ENCODE measurements around the gene SMARCE1. TPM values are rescaled to one million over a fixed set of nuclear protein-coding genes. Genes with fewer than 3 reads are reported as not detected.

The SMARCE1 gene
- total and polyA plus RNA-seq, 9 of the 15 experiments (the other 6 are each of a cell fraction or from before 2014, with no cell fraction given), result 64.1 to 142 (median 114) TPM

DNA sequence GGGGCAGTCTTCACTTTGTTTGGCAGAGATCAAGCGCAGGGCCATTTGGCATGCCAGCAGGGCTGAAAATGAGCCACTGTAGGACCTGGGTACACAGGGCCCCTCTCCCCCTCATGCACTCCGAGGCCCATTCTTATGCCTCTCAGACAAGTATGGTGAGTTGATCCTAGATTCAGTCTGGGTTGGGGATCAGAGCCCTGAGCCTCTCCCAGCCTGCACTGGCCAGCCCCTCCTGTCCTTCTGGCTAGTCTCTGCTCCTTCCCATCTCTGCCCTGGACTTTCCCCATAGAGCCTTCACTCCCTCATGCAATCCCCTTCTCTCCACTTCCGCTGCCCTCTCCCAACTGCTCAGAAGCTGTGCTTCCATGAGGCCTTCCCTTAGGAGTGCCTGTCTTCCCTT is 31.0 kb downstream of the SMARCE1 start:
- ChIA-PET POLR2A (no interaction called here), CTCF (ENCODE audit: low intra/inter-chr PET ratio) (interaction anchor here (0.5 to 0.9 kb wide), 2 partner anchors 175 to 316 kb away, joined by 3 to 4 read pairs; no protein-coding TSS in a partner anchor)
- in situ Hi-C loops (cut with MboI), result loop anchor here (5.0 to 25.0 kb wide), 2 partner anchors 176 to 1046 kb away; no protein-coding TSS in a partner anchor
- H3K9me1 ChIP-seq (ENCODE audit: control insufficient read depth, insufficient read depth, low read length), result no peaks in the 10 kb centered on the region
- H3K36me3 ChIP-seq (ENCODE audit: control insufficient read depth, insufficient read depth, low read length), result no peaks in the 10 kb centered on the region
- WGBS (ENCODE audit: insufficient coverage, low coverage, missing lambda C conversion rate), result 10% methylated on average over 3 of the region's 3 CpGs
- intact Hi-C loops (cut with micrococcal nuclease), result loop anchor here (5.0 to 10.0 kb wide), 2 partner anchors 288 to 1046 kb away; no protein-coding TSS in a partner anchor
- H3K27me3 ChIP-seq (ENCODE audit: control insufficient read depth in 2 of 2, insufficient read depth in 2 of 2, low read length in 2 of 2), result peaks cover 18 to 60% of the 10 kb centered on the region in 2 experiments
- no peak overlapping the region for H2AFZ ChIP-seq (ENCODE audit: low read depth, low read length)
- BruUV-seq (replicated peaks), result no TSS peak
- no peak overlapping the region for H3K4me3 ChIP-seq
- H3K9ac ChIP-seq (ENCODE audit: insufficient read depth in 1 of 2, low read depth in 2 of 2, low read length in 2 of 2), result no peak overlapping the region
- no peaks in the 10 kb centered on the region for H3K9me3 ChIP-seq (replicated peaks; ENCODE audit: control insufficient read depth, insufficient read depth, low read depth, low read length)
- H3K4me2 ChIP-seq (ENCODE audit: insufficient read depth, low read length), result no peak overlapping the region
- H3K79me2 ChIP-seq (ENCODE audit: control insufficient read depth, insufficient read depth, low read length), result no peaks in the 10 kb centered on the region
- no peaks in the 10 kb centered on the region for H3K4me1 ChIP-seq (replicated peaks in 1 of 2; ENCODE audit: control insufficient read depth in 2 of 2, insufficient read depth in 2 of 2, low read length in 2 of 2)
- ATAC-seq (no peak), DNase-seq (ENCODE audit: extremely low read depth in 1 of 4, low spot score in 3 of 4) (no peak), FAIRE-seq (no peak)
- H4K20me1 ChIP-seq (replicated peaks; ENCODE audit: control insufficient read depth, insufficient read depth, low read length), result no peaks in the 10 kb centered on the region
- H3K27ac ChIP-seq (ENCODE audit: extremely low read depth, low read depth, low read length), result no peak overlapping the region
- TF ChIP-seq, protein P1, sequence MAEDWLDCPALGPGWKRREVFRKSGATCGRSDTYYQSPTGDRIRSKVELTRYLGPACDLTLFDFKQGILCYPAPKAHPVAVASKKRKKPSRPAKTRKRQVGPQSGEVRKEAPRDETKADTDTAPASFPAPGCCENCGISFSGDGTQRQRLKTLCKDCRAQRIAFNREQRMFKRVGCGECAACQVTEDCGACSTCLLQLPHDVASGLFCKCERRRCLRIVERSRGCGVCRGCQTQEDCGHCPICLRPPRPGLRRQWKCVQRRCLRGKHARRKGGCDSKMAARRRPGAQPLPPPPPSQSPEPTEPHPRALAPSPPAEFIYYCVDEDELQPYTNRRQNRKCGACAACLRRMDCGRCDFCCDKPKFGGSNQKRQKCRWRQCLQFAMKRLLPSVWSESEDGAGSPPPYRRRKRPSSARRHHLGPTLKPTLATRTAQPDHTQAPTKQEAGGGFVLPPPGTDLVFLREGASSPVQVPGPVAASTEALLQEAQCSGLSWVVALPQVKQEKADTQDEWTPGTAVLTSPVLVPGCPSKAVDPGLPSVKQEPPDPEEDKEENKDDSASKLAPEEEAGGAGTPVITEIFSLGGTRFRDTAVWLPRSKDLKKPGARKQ (CRISPR knock-in tag; IDR thresholded peaks at IDR 0.05), result no peak
- TF ChIP-seq, protein P2, sequence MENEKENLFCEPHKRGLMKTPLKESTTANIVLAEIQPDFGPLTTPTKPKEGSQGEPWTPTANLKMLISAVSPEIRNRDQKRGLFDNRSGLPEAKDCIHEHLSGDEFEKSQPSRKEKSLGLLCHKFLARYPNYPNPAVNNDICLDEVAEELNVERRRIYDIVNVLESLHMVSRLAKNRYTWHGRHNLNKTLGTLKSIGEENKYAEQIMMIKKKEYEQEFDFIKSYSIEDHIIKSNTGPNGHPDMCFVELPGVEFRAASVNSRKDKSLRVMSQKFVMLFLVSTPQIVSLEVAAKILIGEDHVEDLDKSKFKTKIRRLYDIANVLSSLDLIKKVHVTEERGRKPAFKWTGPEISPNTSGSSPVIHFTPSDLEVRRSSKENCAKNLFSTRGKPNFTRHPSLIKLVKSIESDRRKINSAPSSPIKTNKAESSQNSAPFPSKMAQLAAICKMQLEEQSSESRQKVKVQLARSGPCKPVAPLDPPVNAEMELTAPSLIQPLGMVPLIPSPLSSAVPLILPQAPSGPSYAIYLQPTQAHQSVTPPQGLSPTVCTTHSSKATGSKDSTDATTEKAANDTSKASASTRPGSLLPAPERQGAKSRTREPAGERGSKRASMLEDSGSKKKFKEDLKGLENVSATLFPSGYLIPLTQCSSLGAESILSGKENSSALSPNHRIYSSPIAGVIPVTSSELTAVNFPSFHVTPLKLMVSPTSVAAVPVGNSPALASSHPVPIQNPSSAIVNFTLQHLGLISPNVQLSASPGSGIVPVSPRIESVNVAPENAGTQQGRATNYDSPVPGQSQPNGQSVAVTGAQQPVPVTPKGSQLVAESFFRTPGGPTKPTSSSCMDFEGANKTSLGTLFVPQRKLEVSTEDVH (IDR thresholded peaks at IDR 0.05; ENCODE audit: low read depth, partially characterized antibody), result no peak
- TF ChIP-seq MEF2D (tag; conservative IDR thresholded peaks at IDR 0.05; ENCODE audit: low read depth), result no peak
- TF ChIP-seq MTA1 (IDR thresholded peaks at IDR 0.05; ENCODE audit: borderline replicate concordance), result no peak
- no peak for TF ChIP-seq RFX1 (IDR thresholded peaks at IDR 0.05)
- TF ChIP-seq SRSF3 (IDR thresholded peaks at IDR 0.05; ENCODE audit: insufficient read depth, low read length), result no peak
- TF ChIP-seq TAF1 (IDR thresholded peaks at IDR 0.05; ENCODE audit: control insufficient read depth, extremely low read depth, insufficient read depth, low read length, severe bottlenecking), result no peak
- TF ChIP-seq RHOXF2B (CRISPR knock-in tag; conservative IDR thresholded peaks at IDR 0.05), result no peak
- TF ChIP-seq, protein P3, sequence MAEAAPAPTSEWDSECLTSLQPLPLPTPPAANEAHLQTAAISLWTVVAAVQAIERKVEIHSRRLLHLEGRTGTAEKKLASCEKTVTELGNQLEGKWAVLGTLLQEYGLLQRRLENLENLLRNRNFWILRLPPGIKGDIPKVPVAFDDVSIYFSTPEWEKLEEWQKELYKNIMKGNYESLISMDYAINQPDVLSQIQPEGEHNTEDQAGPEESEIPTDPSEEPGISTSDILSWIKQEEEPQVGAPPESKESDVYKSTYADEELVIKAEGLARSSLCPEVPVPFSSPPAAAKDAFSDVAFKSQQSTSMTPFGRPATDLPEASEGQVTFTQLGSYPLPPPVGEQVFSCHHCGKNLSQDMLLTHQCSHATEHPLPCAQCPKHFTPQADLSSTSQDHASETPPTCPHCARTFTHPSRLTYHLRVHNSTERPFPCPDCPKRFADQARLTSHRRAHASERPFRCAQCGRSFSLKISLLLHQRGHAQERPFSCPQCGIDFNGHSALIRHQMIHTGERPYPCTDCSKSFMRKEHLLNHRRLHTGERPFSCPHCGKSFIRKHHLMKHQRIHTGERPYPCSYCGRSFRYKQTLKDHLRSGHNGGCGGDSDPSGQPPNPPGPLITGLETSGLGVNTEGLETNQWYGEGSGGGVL (CRISPR knock-in tag; IDR thresholded peaks at IDR 0.05), result no peak
- no peak for TF ChIP-seq SMAD2 (IDR thresholded peaks at IDR 0.05; ENCODE audit: low read depth, low read length)
- TF ChIP-seq NR2C2 (CRISPR knock-in tag; IDR thresholded peaks at IDR 0.05), result no peak
- TF ChIP-seq NR2C2 (tag; IDR thresholded peaks at IDR 0.05), result no peak
- TF ChIP-seq TAF7 (tag; IDR thresholded peaks at IDR 0.05), result no peak
- TF ChIP-seq, protein P4, sequence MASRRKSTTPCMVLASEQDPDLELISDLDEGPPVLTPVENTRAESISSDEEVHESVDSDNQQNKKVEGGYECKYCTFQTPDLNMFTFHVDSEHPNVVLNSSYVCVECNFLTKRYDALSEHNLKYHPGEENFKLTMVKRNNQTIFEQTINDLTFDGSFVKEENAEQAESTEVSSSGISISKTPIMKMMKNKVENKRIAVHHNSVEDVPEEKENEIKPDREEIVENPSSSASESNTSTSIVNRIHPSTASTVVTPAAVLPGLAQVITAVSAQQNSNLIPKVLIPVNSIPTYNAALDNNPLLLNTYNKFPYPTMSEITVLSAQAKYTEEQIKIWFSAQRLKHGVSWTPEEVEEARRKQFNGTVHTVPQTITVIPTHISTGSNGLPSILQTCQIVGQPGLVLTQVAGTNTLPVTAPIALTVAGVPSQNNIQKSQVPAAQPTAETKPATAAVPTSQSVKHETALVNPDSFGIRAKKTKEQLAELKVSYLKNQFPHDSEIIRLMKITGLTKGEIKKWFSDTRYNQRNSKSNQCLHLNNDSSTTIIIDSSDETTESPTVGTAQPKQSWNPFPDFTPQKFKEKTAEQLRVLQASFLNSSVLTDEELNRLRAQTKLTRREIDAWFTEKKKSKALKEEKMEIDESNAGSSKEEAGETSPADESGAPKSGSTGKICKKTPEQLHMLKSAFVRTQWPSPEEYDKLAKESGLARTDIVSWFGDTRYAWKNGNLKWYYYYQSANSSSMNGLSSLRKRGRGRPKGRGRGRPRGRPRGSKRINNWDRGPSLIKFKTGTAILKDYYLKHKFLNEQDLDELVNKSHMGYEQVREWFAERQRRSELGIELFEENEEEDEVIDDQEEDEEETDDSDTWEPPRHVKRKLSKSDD (conservative IDR thresholded peaks at IDR 0.05; ENCODE audit: low read length), result no peak
